GM12864 (cell line): Measurements from ENCODE around the gene CDK5RAP2.

ENCODE experiments used
- DNase-seq: peaks from one replicate; pipeline ENCODE4 v3.0.0-alpha.2; 2011; ENCODE audit warnings: low read depth
- H3K4me3 ChIP-seq: 2 replicates; pipeline ENCODE4 v1.5.1; 2011; ENCODE audit warnings: mild to moderate bottlenecking, low read depth, low read length, control low read depth
- CTCF ChIP-seq: IDR thresholded peaks from 2 replicates; pipeline ENCODE4 v1.5.1; 2011; ENCODE audit warnings: low read depth, mild to moderate bottlenecking, moderate library complexity, low read length, control low read depth, inconsistent platforms; ENCODE audit errors: missing control alignments

The CDK5RAP2 gene

GRCh38 chr9:120609636-120610035 is 29.7 kb upstream of the CDK5RAP2 start:
- no peak overlapping the region for H3K4me3 ChIP-seq
- no peak for DNase-seq
- no peak for TF ChIP-seq CTCF

- DNase-seq = no peak
- TF ChIP-seq CTCF = no peak
Observed at GRCh38 chr9:120608421-120608820, 28.5 kb upstream of the CDK5RAP2 start.

GRCh38 chr9:120603591-120603990 is 23.6 kb upstream of the CDK5RAP2 start:
- no peak for TF ChIP-seq CTCF
- no peak for DNase-seq
- H3K4me3 ChIP-seq = no peak overlapping the region

More at GRCh38 chr9:120608421-120608820, 28.5 kb upstream of the CDK5RAP2 start:
- no peak overlapping the region for H3K4me3 ChIP-seq

GRCh38 chr9:120603010-120603409 is 23.0 kb upstream of the CDK5RAP2 start:
- H3K4me3 ChIP-seq = no peak overlapping the region
- DNase-seq = no peak
- no peak for TF ChIP-seq CTCF

- DNase-seq = no peak
- H3K4me3 ChIP-seq = no peak overlapping the region
- no peak for TF ChIP-seq CTCF
Observed at GRCh38 chr9:120593955-120594277, 13.9 kb upstream of the CDK5RAP2 start.

GRCh38 chr9:120593250-120593954 is 13.4 kb upstream of the CDK5RAP2 start:
- TF ChIP-seq CTCF = no peak
- DNase-seq = no peak
- no peak overlapping the region for H3K4me3 ChIP-seq

- no peak for DNase-seq
- no peak for TF ChIP-seq CTCF
- no peak overlapping the region for H3K4me3 ChIP-seq
Observed at GRCh38 chr9:120592210-120592609, 12.2 kb upstream of the CDK5RAP2 start.
